GM19240 (cell line): Measurements from ENCODE around the gene PTPRC.
"Not testable (repeated sequence)": the region's sequence is repeated elsewhere in the genome, so short reads cannot be mapped to it uniquely, and the experiment has no call there.

ENCODE experiments used
- DNase-seq: peaks from one replicate; pipeline ENCODE4 v3.0.0; 2011; ENCODE audit warnings: low spot score; ENCODE audit not compliant: insufficient read length

Gene PTPRC

GRCh38 chr1:198638894-198639635 lies at the start of gene PTPRC:
Gene PTPRC, plus strand, starts transcription at chr1:198639040. Its CDS starts 229 bp downstream, at chr1:198639269.
- DNase-seq, result no peak

- DNase-seq, result no peak
Observed at GRCh38 chr1:198590454-198590853, 48.4 kb upstream of the PTPRC start.

GRCh38 chr1:198595765-198596164 lies 43.1 kb upstream of the PTPRC start:
- DNase-seq, result no peak

- DNase-seq, result no peak
Observed at GRCh38 chr1:198597690-198598430, 41.0 kb upstream of the PTPRC start.

GRCh38 chr1:198598796-198599321 lies 40.0 kb upstream of the PTPRC start:
- DNase-seq, result no peak

- no peak for DNase-seq
Observed at GRCh38 chr1:198599749-198600148, 39.1 kb upstream of the PTPRC start.

GRCh38 chr1:198600906-198601305 lies 37.9 kb upstream of the PTPRC start:
- DNase-seq, result no peak

- DNase-seq, result not testable (repeated sequence)
Observed at GRCh38 chr1:198601310-198601709, 37.5 kb upstream of the PTPRC start.

- DNase-seq, result no peak
Observed at GRCh38 chr1:198601936-198602889, 36.6 kb upstream of the PTPRC start.

- DNase-seq, result no peak
Observed at GRCh38 chr1:198604975-198605374, 33.9 kb upstream of the PTPRC start.

GRCh38 chr1:198605406-198605805 lies 33.4 kb upstream of the PTPRC start:
- no peak for DNase-seq

- DNase-seq, result no peak
Observed at GRCh38 chr1:198606020-198606438, 32.8 kb upstream of the PTPRC start.

- DNase-seq, result no peak
Observed at GRCh38 chr1:198607714-198608113, 31.1 kb upstream of the PTPRC start.

GRCh38 chr1:198610362-198610761 lies 28.5 kb upstream of the PTPRC start:
- no peak for DNase-seq

- DNase-seq, result no peak
Observed at GRCh38 chr1:198611219-198611618, 27.6 kb upstream of the PTPRC start.

- DNase-seq, result no peak
Observed at GRCh38 chr1:198612471-198613260, 26.2 kb upstream of the PTPRC start.

- DNase-seq, result no peak
Observed at GRCh38 chr1:198617406-198617805, 21.4 kb upstream of the PTPRC start.

- DNase-seq, result no peak
Observed at GRCh38 chr1:198619375-198620140, 19.3 kb upstream of the PTPRC start.

- DNase-seq, result no peak
Observed at GRCh38 chr1:198620218-198620617, 18.6 kb upstream of the PTPRC start.
